Endothelial cell (in vitro differentiated cells): Measurements from ENCODE around the gene KCNC4. TPM values are rescaled to one million over a fixed set of nuclear protein-coding genes. Genes with fewer than 3 reads are reported as not detected.

Experiments used
- DNase-seq: peaks from one replicate; pipeline ENCODE4 v3.0.0; 2021; ENCODE audit warnings: low spot score
- H3K27ac Mint-ChIP-seq: one replicate; pipeline ENCODE4 v1.8.0; 2021; ENCODE audit warnings: mixed read lengths, inconsistent platforms; ENCODE audit not compliant: unreplicated experiment
- H3K27me3 Mint-ChIP-seq: one replicate; pipeline ENCODE4 v1.8.0; 2021; ENCODE audit warnings: mild to moderate bottlenecking, moderate library complexity, mixed read lengths, inconsistent platforms; ENCODE audit not compliant: unreplicated experiment
- H3K36me3 Mint-ChIP-seq: one replicate; pipeline ENCODE4 v1.8.0; 2021; ENCODE audit warnings: mild to moderate bottlenecking, low read depth, mixed read lengths, inconsistent platforms; ENCODE audit not compliant: unreplicated experiment
- H3K4me1 Mint-ChIP-seq: one replicate; pipeline ENCODE4 v1.8.0; 2021; ENCODE audit warnings: mild to moderate bottlenecking, mixed read lengths, inconsistent platforms; ENCODE audit not compliant: unreplicated experiment
- H3K4me3 Mint-ChIP-seq: one replicate; pipeline ENCODE4 v1.8.0; 2021; ENCODE audit warnings: mild to moderate bottlenecking, mixed read lengths, inconsistent platforms; ENCODE audit not compliant: unreplicated experiment
- H3K9me3 Mint-ChIP-seq: one replicate; pipeline ENCODE4 v1.8.0; 2021; ENCODE audit warnings: mixed read lengths, inconsistent platforms; ENCODE audit not compliant: unreplicated experiment
- CTCF ChIP-seq: fragments of 200-600 bp; sonication (generic); IDR thresholded peaks from one replicate; pipeline ENCODE4 v1.5.0; 2021; ENCODE audit warnings: antibody characterized with exemption; ENCODE audit not compliant: unreplicated experiment
- total RNA-seq: library from RNA; stranded (reverse); fragmentation: NEBNext Ultra II Directional; extraction: Animal tissue kit (Norgen Biotek cat#: 25700); gene quantifications from one replicate; pipeline ENCODE4 v1.2.1, GENCODE V29; 2021; ENCODE audit not compliant: unreplicated experiment

KCNC4 gene
- total RNA-seq, 1 donor from 2014 or later = 37.4 TPM

GRCh38 chr1:110164725-110165350 lies 45.3 kb upstream of the KCNC4 start:
- Mint-ChIP-seq H3K36me3 (peaks cover 37% of the 10 kb centered on the region), H3K27me3 (peaks cover 9% of the 10 kb centered on the region), H3K27ac (no peak overlapping the region), H3K9me3 (no peaks in the 10 kb centered on the region), H3K4me1 (peaks cover 49% of the 10 kb centered on the region), H3K4me3 (no peak overlapping the region)
- DNase-seq = no peak
- no peak for TF ChIP-seq CTCF

GRCh38 chr1:110165761-110166231 lies 44.3 kb upstream of the KCNC4 start:
- H3K9me3 Mint-ChIP-seq = no peaks in the 10 kb centered on the region
- no peak overlapping the region for H3K27ac Mint-ChIP-seq
- peaks cover 36% of the 10 kb centered on the region for H3K36me3 Mint-ChIP-seq
- H3K4me1 Mint-ChIP-seq = peaks cover 40% of the 10 kb centered on the region
- no peak for TF ChIP-seq CTCF
- DNase-seq = no peak
- H3K4me3 Mint-ChIP-seq = no peak overlapping the region
- H3K27me3 Mint-ChIP-seq = peaks cover 9% of the 10 kb centered on the region

- Mint-ChIP-seq H3K9me3 (no peaks in the 10 kb centered on the region), H3K36me3 (peaks cover 43% of the 10 kb centered on the region), H3K27ac (no peak overlapping the region), H3K27me3 (peaks cover 11% of the 10 kb centered on the region), H3K4me3 (no peak overlapping the region), H3K4me1 (peaks cover 38% of the 10 kb centered on the region)
- no peak for DNase-seq
- TF ChIP-seq CTCF = no peak
Measured at GRCh38 chr1:110166861-110167260, 43.3 kb upstream of the KCNC4 start.

- Mint-ChIP-seq H3K4me1 (peaks cover 5% of the 10 kb centered on the region), H3K27ac (no peak overlapping the region), H3K27me3 (peaks cover 10% of the 10 kb centered on the region), H3K36me3 (peaks cover 54% of the 10 kb centered on the region), H3K4me3 (peak overlapping the region; percentile 11), H3K9me3 (no peaks in the 10 kb centered on the region)
- DNase-seq = no peak
- no peak for TF ChIP-seq CTCF
Measured at GRCh38 chr1:110170766-110171733, 39.1 kb upstream of the KCNC4 start.

GRCh38 chr1:110172001-110172400 lies 38.1 kb upstream of the KCNC4 start:
- no peak for TF ChIP-seq CTCF
- Mint-ChIP-seq H3K27ac (no peak overlapping the region), H3K9me3 (no peaks in the 10 kb centered on the region), H3K27me3 (peaks cover 10% of the 10 kb centered on the region), H3K36me3 (peaks cover 55% of the 10 kb centered on the region), H3K4me1 (no peaks in the 10 kb centered on the region), H3K4me3 (peak overlapping the region; percentile 21)
- no peak for DNase-seq
